Activated CD4-positive, alpha-beta T cell treated with anti-CD3 and anti-CD28 coated beads for 1 hour (primary cell): ENCODE results near the gene QRICH1.
A peak's percentile ranks its signal among the peaks of the same experiment; 100 is the strongest.
"Not testable (repeated sequence)": the region's sequence is repeated elsewhere in the genome, so short reads cannot be mapped to it uniquely, and the experiment has no call there.

Experiments used
- DNase-seq: peaks from one replicate; pipeline ENCODE4 v3.0.0-alpha.2; 2020

QRICH1 gene

GRCh38 chr3:49016414-49017228, 77.2 kb downstream of the QRICH1 start:
- DNase-seq, result no peak

GRCh38 chr3:49015765-49016164, 78.1 kb downstream of the QRICH1 start:
- DNase-seq, result no peak

GRCh38 chr3:49015072-49015471, 78.8 kb downstream of the QRICH1 start:
- DNase-seq, result no peak

GRCh38 chr3:49013738-49014660, 79.9 kb downstream of the QRICH1 start:
- DNase-seq, result no peak

- no peak for DNase-seq
Observed at GRCh38 chr3:49013113-49013737, 80.6 kb downstream of the QRICH1 start.

- DNase-seq, result no peak
Observed at GRCh38 chr3:49012441-49013017, 81.3 kb downstream of the QRICH1 start.

GRCh38 chr3:49009396-49009795, 84.5 kb downstream of the QRICH1 start:
- DNase-seq, result no peak

GRCh38 chr3:49008627-49009026, 85.2 kb downstream of the QRICH1 start:
- not testable (repeated sequence) for DNase-seq

- peak; percentile 81 for DNase-seq
Observed at GRCh38 chr3:49007771-49008528, 85.9 kb downstream of the QRICH1 start.

GRCh38 chr3:49007068-49007770, 86.7 kb downstream of the QRICH1 start, which contains the start of gene WDR6:
Gene WDR6 (plus strand): TSS chr3:49007391. CDS start chr3:49007432, 41 bp downstream.
- DNase-seq, result peak; percentile 96

GRCh38 chr3:49006408-49007067, 87.3 kb downstream of the QRICH1 start:
- DNase-seq, result no peak

GRCh38 chr3:49005998-49006397, 87.9 kb downstream of the QRICH1 start:
- DNase-seq, result no peak

GRCh38 chr3:49005303-49005680, 88.6 kb downstream of the QRICH1 start:
- no peak for DNase-seq

GRCh38 chr3:49004352-49005302, 89.2 kb downstream of the QRICH1 start:
- no peak for DNase-seq

- DNase-seq, result no peak
Observed at GRCh38 chr3:49001155-49001554, 92.7 kb downstream of the QRICH1 start.

GRCh38 chr3:48999085-48999858, 94.6 kb downstream of the QRICH1 start:
- DNase-seq, result no peak

- DNase-seq, result no peak
Observed at GRCh38 chr3:48997714-48998637, 95.9 kb downstream of the QRICH1 start.
